ENCODE measurements around the gene KRT82.
"Not testable (repeated sequence)": the region's sequence is repeated elsewhere in the genome, so short reads cannot be mapped to it uniquely, and the experiment has no call there.

Gene KRT82

DNA sequence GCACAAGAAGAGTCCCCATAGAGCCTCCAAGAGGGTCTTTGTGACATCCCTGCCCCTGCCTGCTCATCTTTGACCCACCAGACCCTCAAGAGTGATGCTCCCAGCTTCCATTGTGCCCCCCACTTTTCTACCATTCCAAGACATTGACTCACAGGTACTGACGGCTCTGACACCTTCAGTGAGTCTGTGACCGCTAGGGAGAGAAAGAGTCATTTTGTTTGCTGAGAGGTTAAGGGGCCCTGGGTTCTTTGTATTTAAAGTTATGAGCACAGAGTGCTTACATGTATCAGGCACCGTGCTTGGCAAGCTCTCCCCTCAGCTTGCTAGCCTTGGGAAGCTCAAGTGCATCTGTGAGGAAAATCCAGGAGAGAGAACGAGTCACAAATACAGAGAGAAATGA, 7.1 kb upstream of the KRT82 start:
- FAIRE-seq = no peak
- peak; percentile 23 for DNase-seq (ENCODE audit: low spot score)

DNA sequence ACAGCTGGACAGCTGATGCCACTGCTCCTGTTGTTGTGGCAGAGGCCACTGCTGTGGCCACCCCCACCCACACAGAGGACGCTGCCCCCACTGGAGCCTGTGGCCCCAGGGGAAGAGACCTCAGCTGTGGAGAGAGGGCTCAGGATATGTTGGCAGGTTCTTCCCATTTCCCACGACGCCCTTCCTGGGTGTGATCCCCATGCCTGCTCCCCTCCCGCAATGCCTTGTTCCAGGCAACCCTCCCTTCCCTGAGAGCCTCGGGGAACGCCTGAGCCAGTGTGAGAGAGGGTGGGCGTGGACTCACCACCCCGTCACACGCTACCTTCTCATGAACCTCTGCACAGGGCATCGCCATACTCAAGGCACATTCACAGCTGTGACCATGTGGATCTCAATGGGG, 5.7 kb upstream of the KRT82 start:
- FAIRE-seq = no peak

DNA sequence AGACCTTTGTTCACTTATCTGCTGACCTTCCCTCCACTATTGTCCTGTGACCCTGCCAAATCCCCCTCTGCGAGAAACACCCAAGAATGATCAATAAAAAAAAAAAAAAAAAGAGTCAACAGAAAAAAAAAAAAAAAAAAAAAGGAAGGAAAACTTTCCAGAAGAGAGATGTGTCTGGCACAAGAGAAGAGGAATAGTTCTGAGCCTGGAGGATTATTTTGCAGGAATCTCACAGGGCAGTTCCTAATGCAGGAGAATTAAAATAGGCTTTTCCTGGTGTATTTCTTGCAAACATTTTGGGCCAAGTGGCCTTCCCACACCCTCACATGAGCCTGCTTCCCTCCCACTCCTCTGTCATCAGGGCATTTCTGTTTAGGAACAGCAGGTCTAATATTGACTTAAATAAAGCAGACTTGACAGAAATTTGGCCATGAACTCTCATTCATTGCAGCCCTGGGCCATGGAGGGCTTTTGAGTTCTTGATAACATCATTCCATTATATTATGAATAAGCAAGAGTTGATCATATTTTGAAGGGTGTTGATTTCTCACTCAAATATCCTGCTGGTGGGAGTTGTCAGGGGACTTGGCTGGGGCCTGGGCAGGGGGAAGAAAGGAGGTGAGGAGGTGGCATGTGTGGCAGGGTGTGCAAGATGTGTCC, 4.6 kb upstream of the KRT82 start:
- not testable (repeated sequence) for DNase-seq (ENCODE audit: low spot score); FAIRE-seq

More for the DNA sequence above, 5.7 kb upstream of the KRT82 start:
- DNase-seq (ENCODE audit: low spot score) = no peak

DNA sequence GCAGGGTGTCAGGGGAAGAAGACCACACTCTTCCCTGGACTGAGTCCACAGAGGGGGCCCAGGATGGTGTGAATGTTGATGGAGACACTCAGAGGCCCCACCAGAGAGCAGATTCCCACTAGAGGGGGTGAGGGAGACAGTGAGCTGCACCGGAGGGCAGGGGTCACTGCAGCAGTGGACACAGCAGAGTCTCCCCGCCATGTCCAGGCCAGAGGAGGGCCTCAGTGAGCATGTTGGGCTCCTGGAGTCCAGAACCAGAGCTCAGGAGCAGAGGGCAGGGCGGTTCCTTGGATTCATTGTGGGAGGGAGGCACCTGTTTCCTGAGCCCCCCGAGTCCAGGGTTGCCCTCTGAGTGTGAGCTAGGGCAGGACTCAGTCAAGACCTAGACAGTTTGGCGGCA, 1.8 kb upstream of the KRT82 start:
- DNase-seq (ENCODE audit: low spot score) = no peak
- FAIRE-seq = no peak

DNA sequence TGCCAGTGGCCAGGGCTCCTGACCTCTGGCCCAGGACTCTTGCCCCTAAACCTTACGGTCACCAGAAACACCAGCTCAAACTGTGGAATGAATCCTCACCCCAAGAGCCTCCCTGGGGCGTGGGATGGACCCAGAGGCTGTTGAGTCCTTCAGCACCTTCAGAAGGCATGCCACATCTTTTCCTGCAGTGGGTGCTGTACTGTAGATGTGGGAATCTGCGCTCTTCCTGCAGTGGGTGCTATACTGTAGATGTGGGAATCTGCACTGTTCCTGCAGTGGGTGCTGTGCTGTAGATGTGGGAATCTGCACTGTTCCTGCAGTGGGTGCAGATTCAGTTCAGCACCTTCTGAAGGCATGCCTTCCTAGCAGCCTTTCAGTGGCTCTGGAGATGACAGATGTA, 1.2 kb downstream of the KRT82 start:
- DNase-seq (ENCODE audit: low spot score) = no peak
- no peak for FAIRE-seq

DNA sequence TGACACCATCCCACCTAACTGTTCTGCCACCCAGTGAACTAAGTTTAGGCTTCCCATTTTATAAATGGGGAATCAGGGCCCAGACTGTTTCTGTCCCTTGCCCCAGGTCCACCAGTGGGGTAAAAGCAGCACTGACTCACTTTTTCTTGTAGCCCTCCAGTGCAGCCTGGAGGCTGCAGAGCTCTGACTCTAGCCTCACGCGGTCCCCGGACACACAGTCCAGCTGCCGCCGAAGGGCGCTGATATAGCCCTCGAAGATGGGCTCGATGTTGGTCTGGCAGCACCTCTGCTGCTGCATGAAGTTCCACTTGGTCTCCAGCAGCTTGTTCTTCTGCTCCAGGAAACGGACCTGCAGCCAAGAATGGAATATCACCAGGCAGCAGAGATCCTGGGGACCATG, 2.6 kb downstream of the KRT82 start:
- DNase-seq (ENCODE audit: low spot score) (no peak), FAIRE-seq (no peak)

DNA sequence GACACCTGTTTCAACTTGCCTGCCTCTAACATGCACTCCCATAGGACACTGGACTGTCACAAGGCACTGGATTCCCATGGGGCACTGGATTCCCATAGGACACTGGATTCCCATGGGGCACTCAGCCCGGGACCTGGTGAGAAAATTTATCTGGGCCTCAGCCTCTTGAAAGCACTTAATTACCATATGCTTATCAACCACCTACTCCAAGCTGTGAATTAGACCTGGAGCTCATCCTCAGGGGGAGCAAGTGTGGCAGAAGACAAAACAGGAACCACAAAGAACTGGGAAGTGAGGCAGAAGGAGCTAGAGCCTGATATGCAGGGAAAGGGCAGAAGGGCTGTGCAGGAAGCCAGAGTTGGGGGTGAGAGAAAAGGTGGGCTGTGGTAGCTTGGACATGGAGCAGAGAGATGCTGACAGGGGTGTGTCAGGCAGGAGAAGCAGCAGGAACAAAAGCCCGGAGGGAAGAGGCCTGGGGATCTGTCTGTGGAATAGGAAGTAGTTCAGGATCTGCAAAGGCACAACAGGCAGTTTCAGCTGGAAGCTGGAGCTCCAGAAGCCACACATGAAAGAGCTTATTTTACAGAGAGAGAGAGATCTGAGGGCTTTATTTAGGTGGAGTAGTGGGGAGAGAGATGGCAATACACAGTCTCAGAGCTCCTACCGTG, 3.1 kb downstream of the KRT82 start:
- FAIRE-seq = no peak
- no peak for DNase-seq (ENCODE audit: low spot score)

DNA sequence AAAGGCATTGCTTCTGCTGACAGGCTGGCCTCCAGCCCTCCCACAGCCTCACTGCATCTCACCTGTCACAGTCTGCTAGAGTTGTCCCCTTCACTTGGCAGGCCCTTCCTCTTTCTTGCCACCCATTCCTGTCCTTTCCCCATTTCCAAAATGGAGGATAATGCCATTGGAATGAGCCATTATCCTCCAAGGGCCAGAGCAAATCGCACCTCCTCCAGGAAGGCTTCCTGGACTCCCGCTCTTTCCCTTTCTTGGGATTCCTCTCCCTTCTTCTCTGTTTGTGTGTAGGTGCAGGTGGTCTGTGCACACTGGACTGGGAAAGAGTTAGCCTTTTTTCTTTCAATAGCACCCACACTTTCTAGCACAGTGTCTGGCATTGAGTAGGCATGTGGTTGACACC, 3.8 kb downstream of the KRT82 start:
- FAIRE-seq (no peak), DNase-seq (ENCODE audit: low spot score) (no peak)

DNA sequence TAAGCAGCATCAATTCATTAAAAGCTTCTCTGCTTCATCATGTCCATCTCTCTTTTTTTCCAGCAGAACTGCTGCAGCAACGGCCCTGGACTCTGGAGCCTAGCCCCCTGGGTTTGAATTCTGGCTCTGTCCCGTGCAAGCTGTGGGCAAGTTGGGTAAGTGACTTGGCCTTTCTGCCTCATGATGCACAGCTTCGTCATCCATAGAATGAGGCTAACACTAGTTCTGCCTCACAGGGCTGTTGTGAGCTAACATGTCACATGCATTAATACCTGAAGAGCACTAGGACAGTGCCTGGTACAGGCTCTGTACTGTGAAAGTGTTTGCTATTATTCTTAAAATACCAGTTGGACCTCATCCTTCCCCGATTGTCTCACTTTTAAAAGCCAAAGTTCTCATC, 4.2 kb downstream of the KRT82 start:
- no peak for DNase-seq (ENCODE audit: low spot score)
- FAIRE-seq = no peak

DNA sequence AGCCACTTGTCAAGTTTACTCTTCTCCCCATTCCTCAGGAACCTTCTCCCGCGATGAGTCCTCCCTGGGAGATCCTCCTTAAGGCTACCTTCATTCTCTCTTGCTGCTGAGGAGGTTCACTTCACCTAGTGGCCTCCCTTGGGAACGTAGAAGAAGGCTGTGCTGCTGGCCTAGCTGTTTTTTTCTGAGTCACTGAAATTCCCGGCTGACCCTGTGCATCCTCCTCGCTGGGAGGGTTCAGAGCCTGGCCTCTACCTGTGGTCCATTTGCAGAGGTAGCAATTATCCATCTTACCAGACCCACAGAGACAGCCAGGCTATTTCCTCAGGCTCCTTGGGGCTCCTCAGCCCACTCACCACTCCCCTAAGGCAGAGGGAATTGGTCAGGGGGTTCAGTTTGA, 4.6 kb downstream of the KRT82 start:
- no peak for DNase-seq (ENCODE audit: low spot score)
- no peak for FAIRE-seq

DNA sequence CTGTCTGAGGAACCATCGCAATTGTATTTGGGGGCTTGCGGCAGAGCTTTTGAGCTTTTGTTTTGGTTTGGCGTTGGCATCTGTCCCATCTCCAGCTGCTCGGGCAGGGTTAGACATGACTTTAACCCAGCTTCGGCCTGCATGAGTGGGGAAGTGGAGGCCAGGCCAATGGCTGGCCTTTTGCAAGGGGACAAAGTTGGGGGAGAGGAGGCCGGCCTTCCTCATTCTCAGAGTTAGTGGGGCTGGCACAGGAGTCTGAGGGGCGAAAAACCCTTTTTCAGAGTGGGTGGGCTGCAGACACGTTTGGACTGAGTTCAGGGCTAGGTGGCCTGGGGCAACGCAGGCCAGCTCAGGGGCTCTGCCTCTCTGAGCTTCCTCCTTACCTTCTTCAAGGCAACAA, 5.2 kb downstream of the KRT82 start:
- DNase-seq (ENCODE audit: low spot score) (no peak), FAIRE-seq (no peak)

DNA sequence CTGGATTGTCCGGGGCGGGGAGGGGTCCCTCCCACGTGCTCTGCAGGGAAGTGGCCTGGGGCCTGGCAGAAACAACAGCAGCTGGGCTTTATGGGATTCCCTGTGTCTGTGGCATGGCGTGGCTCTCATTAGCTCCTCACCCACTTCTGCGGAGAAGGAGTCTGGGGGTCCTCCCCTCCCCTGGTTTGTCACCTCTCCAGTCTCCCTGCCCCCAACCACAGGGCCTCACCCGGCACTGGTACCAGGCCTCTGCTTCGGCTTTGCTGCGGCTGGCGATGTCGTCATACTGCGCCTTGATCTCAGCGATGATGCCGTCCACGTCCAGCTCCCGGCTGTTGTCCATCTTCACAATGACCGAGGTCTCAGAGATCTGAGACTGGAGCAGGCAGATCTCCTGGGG, 6.4 kb downstream of the KRT82 start:
- no peak for DNase-seq (ENCODE audit: low spot score)
- no peak for FAIRE-seq

DNA sequence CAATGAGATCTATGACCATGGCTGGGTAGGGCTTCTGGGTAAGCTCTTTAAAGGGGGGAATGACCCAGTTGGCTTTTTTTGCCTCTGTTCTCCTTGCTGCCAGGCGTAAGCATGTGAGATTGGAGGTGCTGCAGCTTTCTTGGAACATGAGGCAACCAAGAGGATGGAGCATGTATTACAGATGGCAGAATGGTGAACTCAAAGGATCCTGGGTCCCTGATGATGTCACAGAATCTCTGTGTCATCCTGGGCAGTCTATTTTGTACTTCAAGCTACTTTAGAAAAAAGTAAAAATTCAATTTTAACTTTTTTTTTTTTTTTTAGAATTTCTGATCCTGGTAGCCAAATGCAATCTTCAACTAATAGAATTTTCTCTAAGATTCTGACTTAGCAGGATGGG, 8.0 kb downstream of the KRT82 start:
- DNase-seq (ENCODE audit: low spot score) (no peak), FAIRE-seq (no peak)

DNA sequence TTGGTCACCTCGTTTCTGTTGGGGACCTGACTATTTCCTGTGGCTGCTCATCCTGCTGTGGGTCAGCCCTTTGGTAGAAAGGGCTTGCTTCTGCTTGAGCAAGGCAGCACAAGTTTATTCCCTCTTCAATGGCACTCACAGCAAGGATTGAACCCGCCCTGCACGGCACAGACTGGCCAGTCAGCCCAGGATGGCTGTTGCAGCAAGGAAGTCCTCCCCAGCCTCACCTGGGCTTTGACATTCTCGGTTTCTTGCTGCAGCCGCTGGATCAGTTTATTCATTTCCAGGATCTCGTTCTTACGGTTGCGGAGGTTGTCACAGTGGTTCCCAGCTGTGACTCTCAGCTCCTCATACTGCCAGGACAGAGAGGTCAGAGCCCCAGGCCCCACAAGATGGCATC, 9.5 kb downstream of the KRT82 start:
- FAIRE-seq = no peak

DNA sequence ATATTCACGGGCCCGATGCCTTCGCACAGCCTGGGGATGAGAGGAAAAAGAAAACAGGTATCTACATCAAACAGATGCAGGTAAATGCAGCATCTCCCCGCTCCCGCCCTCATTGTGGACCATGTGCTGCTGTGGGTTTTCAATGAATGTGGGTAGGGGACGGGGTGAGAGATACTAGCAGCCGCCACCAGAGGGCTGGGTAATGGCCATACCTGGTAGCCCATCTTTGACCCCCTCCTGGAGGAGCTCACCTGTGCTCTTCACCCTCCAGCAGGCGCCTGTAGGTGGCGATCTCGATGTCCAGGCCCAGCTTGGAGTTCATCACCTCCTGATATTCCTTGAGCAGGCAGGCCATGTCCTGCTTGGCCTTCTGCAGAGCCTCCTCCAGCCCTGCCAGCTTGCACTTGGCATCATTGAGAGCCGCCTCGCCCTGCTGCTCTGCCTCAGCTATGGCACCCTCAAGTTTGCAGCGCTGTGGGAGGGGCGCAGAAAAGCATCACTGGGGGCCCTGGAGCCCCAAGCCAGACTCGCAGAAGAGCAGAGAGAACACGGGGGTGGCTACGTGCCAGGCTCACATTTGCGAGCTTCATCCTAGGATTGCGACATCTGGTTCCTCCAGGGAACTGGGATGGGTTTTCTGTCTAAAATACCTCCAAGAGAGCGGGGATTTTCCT, 10.2 kb downstream of the KRT82 start:
- DNase-seq (ENCODE audit: low spot score) (no peak), FAIRE-seq (no peak)

More for the DNA sequence above, 9.5 kb downstream of the KRT82 start:
- DNase-seq (ENCODE audit: low spot score) = no peak

DNA sequence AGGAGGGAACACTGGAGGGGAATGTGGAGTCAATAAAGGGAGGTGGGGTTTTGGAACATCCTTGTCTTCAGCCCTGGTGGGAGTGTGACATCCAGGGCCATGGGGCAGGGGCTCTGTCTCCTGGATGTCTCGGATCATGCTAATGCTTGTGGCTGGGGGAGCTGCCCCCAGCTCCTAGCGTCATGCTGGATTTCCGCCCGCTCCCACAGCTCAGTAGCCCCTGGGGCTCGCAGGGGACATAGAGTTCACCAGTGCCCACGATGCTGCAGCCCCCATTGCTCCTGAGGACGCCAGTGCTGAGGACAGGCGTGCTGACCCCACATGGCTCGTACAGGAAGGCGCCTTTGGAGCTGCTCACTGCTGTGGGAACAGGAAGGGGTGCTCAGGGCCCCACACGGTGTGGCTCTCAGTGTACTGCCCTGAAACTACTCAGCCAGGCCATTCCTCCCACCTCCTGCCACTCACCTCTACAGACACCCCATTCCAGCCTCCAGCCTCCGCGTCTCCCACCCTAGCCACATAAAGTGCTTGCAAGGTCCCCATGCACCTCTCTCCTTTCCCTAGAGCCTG, 11.2 kb downstream of the KRT82 start:
- no peak for DNase-seq (ENCODE audit: low spot score)
- FAIRE-seq = no peak

DNA sequence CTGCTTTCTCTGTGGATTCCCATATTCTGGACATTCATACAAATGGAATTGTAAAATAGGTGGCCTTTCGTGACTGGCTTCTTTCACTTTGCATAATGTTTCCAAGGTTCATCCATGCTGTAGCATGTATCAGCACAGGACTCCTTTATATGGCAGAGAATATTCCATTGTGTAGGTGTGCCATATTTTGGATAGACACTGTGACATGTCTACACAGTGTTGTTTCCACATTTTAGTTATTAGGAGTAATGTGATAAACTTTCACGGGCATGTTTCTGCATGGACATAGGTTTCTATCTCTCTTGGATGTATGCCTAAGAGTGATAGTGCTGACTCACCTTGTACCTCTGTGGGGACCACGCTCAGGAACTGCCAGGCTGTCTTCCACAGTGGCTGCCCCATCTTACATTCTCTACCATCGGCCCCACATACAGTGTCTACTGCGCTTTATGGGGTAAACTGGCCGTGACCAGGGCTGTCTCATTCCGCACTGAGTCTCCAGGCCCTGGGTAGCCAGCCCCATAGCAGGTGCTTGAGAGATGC, 13.6 kb downstream of the KRT82 start:
- DNase-seq (ENCODE audit: low spot score) = no peak
- FAIRE-seq = no peak

DNA sequence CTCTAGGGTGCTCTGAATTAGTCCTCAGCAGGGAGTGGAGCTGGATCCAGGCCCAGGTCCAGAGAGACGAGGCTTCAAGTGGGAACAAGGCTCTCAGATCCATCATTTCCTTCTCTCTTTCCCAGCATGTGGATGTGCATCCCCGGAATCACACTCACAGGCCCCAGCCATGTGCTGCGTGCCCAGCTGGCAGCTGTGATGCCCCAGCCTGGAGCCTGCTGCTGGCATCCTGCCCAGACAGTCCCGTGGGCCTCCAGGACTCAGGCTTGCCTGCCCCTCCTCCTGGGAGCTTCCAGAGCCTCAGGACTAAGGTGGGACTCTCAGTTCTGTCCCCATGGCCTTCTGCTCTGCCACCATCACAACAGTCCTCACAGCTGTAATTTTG, 14.5 kb downstream of the KRT82 start:
- peak; percentile 40 for DNase-seq (ENCODE audit: low spot score)
- FAIRE-seq = peak; percentile 63

DNA sequence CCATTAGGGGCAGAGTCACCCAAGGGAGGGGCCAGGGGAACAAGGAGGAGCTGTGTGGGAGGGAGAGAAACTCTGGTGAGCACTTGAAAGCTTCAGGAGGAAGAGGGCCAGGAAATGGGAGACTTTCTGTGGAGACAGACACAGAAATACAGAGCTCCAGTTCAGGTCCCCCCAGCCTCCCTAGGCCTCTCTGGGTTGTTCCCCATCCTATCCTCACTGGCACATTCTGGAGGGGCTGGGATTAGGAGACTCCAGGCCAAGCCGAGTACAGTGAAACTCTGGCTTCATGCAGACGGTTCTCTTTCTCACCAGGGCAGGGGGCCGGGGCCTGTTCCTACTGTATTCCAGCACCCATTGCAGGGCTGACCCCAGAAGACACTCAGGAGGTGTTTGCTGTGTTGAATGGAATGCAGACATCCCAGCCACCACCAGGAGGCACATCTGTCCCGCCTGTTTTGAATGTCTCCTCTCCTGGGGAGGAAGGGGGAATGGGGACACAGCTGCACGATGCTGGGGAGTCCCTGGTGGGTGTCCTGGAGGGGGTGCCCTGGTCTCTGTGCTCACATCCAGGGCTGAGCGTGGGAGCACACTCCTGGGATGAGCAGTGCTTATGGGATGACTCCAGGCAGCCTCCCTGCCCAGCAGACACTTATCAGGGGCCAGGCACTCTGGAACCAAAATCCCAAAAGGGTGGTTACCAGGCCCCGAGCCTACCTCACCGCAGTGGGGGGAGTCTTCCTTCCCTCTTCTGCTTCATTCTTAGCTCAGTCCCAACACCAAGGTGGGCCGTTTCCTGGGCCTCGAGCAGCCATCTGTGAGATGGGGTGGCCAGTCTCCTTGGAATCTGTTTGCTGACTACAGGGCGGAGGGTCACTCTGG, 15.2 kb downstream of the KRT82 start:
- peak; percentile 64 for DNase-seq (ENCODE audit: low spot score)
- peak; percentile 90 for FAIRE-seq

DNA sequence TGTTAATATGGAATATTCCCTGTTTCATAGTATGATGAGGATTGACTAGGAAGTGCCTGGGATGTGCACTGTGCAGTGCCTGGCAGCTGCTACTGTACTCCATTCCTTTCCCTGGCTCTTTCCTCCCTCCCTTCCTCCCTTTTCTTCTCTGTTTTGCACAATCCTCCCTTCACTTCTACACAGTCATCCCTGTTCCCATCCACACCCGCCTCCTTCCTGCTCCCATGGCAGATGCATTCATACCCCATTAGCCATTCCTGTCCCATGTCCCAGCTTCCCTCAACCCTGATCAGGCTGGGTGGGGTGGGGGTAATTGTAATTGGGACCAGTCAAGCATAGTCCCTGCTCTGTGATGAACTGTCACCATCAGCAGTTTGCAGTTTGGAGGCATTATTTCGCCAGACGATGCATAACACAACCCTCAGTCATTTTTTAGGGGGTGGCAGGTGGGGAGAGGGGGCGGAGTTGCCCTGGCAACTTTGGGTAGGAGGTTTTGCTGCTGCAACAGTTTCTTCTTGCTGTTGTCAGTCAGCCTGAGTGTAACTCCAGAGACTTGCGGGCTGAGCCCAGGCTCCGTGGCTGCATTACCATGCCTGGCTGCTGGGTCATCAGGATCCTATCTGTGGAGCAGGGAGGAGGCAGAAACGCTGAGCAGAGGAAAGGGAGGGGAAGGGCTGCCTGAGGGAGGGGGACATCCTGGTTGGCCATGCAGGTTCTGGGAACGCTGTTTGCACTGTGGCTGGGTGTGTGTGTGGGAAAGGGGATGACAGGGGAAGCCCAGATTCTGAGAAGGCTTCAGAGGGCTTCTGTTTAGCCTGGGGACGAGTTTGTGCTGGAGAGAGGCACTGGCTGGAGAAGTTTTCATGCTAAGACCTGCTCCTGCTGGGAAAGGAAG, 16.6 kb downstream of the KRT82 start:
- no peak for FAIRE-seq
- DNase-seq (ENCODE audit: low spot score) = no peak
